NCI-H2107 treated with DMSO at 0.1 percent for 48 hours (cell line): ENCODE results near the gene CHI3L2.
"Not testable (repeated sequence)": the region's sequence is repeated elsewhere in the genome, so short reads cannot be mapped to it uniquely, and the experiment has no call there.

Experiments used
- DNase-seq: peaks from one replicate; lab custom pipeline; 2025; ENCODE audit not compliant: unreplicated experiment; lab: John Stamatoyannopoulos, UW

Gene CHI3L2

DNA sequence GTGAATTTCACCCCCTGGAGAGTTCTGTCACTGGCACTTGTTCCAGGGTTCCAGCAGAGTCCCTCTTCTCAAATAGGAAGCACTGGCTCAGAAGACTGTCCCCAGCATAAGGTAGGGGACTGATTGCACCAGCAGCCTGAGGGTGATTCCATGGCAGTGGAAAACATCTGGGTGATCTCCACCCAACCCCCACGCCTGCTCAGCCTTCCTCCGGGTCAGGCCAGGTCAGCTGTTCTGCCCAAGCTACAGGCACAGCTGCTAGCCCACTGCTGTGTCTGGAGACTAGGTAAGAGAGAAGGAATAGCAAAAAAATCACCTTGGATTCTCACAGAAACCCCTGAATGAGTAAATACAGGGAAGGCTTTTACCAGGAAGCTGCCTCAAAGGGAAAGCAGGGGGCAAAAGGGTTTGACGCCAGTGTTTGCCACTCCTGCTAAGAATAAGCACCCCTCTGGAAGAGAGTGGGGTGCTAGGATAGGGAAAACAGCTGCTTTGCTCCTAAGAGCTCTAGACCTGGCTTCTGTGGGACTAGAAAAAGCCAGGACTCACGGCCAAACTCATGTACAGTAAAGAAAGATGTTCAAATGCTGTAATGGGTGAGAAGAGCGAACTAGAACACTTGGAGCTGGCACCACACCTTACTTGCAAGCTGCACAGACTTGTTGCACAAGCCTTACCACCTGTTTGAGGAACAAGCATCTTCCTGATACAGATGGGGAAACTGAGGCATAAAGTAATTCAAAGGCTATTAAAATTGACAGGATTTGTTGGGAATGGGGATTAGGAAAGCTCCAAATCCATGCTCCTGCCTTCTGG is 26.0 kb upstream of the CHI3L2 start:
- DNase-seq = no peak

DNA sequence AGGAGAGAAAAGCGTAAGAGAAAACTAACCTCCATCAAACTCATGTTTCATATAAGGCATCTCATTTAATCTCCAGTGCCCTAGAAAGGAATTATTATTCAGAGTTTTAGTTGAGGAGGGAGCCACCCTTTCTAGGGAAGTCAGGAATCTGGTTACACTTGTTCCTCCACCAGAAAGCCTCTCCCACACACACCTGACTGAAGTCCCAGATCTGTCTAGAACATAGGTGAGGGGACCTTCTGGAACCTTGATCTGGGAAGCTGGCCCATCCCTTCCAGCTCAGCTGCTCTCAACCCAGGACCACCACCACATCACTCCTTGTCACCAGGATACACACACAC is 25.2 kb upstream of the CHI3L2 start:
- DNase-seq = no peak

DNA sequence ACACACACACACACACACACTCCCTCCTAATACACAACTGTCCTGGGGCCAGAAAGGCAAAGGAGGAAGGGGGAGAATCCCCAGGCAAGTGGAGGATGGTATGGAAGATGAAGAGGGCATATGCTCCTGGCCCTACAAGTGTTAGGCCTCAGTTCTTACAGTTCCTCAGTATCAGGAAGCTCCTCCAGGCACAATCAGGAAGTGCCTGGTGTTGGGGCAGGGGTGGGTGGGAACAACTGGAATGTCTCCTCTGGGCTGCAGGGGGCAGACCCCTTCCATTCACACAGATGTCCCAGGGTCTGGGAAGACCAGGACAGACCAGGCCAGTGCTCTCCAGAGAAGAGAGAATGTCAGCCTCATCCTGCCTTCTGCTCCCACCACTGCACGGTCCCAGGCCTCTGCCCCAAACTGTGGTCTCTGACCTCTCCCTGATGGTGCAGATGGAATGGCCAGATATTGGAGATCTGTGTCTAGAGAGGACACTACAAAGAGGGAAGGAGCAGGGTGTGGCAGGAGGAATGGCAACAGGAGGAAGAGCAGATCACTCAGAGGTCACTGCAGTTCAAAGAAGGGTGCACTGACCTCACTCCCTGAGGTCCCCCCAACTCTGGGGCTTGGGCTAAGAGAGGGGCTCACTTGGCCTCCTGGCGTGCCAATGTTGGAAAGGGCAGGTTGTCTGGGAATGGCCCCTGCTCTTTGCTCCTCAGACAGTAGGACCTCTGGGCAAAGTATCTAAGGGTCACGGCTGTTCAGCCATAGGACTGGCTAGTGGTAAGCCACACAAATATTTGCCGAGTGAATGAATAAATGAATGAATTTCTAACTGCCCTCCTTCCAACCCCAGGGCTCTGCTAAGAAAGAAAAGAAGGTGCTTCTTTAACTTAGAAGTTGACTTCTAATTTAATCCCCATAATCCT is 24.5 kb upstream of the CHI3L2 start:
- DNase-seq = no peak

DNA sequence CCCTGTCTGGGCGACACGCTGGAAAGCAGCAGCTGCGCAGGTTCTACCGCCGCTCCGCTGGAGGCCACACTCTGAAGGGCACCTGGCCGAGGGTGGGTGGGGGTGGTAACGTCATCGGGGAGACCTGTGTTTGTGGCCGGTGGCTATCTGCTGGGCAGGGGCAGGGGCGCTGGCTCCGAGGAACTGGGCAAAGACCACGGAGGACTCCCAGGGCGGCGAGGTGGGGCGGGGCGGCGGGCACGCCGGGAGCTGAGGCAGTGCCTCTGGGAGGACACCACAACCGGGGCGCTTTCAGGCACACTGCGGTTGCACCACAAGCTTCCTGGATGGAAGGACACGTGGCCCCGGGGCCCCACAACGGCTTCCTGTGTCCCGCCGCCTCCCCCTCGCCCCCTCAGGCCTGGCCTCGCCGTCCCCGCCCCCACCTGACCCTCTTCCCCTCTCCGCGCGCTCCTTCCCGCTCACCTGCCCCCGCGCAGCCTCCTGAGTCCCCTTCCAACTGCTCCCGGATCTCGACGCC is 23.8 kb upstream of the CHI3L2 start:
- DNase-seq = peak; percentile 45

DNA sequence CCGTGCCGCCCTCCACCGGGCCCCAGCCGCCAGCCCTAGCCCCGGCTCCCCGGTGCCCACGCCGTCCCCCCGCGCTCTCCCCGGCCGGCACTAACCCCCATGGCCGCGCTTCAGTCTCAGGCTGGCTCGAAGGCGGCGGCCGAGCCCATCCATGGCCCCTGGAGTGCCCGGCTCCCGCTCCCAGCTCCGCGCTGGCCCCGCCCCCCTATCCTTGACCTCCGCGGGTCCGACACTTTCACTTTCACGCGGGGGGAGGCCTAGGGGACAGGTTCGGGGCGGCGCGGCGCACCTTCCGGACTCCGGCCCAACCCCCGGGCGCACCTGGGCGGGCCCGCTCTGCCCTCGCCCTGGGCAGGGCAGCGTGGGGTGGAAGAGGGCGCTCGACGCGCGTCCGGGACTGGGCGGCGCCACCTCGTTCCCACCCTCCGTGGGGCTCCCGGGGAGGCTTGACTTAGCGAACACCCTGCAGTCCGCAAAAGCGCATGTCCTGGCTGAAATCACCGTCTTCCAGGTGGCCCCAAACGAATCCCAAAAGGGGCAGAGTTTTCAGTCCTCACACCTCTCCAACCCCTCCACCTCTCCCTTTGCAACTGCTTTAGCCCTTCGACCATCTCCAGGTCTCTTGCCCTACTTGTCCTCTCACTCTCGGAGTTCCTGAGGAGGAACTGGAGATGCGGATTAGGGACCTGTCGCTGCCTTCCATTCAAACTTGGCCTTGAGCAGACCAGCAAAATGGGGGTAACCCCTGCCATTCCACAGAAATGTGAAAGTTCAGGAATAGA is 23.1 kb upstream of the CHI3L2 start:
- DNase-seq = no peak

DNA sequence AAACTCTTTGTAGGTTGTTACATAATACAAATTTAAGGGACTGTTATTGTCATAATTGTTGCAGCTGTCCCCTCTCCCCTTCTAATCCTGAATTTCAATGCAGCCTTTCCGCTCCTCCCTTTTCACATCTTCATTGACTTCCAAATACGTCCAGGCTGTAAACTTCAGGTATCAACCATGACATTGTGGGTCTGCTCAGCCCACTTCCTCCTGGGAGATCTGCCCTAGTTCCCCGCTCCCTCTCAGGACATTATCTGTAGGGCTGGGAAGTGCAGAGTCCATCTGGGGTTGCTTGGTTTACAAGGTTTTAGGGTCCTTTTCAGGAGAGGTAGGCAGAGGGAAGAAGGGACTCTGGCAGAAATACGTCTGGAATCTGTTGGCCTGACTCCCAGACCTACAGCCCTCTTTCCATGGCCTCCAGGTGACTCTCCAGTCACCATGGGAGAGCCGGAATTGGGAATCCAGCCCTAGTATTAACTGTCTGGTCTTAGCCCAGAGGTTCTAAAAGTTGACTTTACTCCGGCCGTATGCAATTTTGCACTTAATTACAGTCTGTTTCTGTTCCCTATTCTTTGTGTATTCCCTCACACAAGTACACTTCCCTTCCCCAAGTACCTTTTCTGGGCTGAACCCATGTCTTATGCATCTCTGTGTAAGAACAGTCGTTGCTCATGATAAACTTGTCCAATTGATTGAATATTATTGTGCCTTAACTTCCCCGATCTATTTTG is 22.4 kb upstream of the CHI3L2 start:
- DNase-seq = no peak

DNA sequence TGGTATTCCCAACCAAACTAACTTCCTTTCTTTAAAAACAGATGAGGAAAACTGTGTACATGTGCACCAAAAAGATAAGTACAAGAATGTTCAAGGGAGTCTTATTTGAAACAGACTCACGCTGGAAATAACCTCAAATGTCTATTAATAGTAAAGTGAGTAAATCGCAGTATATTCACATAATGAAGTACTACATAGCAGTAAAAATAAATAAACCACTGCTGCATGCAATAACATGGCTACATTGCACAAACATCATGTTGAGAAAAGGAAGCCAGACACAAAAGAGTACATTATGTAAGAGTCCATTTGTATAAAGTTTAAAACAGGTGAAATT is 21.8 kb upstream of the CHI3L2 start:
- no peak for DNase-seq

DNA sequence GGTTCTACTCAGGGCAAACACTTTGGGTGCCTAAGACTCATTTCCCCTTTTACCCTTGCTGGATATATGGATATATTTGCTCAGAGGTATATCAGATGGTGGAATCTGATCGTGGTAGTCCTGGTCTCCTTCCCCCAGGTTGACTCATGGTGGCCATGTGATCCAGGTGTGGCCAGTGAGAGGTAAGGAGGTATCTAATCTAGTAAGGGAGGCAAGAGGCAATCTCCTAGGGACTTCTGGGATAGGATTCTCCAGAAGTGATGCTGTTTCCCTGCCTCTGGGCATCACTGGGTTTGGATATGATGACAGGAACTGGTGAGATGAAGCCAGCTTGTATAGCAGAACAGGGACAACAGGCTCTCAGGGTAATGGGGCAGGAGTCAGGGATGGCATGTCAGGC is 18.6 kb upstream of the CHI3L2 start:
- no peak for DNase-seq

DNA sequence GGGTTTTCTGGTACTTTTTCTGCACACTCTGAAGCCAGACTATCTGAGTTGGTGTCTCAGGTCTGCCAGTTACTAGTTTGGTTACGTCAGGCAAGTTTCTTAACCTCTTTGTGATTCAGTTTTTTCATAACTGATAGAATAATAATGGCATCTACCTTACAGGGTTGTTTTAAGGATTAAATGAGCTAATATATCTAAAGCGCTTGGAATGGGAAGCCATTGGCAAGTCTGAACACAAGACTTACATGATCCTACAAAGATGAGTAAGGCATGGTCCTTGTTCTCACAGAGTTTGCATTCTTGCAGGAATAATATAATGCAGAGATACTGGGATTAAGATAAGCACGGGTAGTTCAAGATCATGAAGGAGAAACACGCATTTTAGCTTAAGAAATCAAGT is 17.9 kb upstream of the CHI3L2 start:
- DNase-seq = no peak

DNA sequence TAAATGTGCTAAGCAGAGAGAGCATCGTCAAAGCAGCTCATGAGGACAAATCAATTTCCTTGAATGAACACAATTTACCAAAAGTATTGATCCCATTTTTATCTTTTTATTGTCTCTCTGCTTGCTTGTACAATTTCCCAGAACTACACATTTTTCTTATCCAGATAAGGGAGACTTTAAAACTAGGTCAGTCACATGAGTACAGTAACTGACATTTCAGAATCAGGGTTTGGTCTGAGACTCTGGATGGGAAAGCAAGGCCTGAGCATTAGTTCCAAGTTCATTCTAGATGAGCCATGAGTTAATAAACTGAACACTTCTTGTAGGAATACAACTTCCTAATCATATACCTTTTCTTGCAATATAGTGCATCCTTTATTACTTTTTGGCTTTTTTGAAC is 15.6 kb upstream of the CHI3L2 start:
- DNase-seq = no peak

DNA sequence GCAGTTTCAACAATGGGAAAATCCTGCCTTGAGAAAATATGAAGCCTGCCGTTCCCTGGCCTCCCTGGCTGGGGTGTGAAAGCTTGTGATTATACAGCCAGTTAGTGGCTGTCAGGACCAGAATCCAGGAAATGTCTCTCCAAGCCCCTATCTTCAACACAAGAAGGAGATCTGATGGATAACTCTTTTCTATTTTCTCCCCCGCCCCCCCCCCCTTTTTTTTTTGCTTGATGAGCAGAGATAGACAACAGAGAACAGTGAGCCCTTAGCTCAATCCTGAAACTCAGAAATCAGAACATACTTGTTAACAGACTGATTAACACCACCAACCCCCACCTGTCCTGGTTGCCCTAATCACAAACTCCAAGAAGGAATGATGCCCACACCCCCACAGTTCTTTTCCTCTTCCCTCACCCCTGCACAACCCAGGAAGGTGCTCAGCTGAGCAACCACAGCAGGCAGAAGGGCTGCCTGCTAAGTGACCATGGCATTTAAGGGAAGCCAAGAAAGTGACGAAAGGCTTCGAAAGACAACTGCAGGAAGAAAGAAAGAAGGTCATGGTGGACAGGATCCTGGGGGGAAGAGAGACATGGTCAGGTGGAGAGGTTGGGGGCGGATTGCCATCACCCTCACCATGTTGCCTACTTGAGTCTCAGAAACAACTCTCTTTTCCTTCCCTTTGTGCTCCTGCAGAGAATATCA is 14.7 kb upstream of the CHI3L2 start:
- DNase-seq = no peak

DNA sequence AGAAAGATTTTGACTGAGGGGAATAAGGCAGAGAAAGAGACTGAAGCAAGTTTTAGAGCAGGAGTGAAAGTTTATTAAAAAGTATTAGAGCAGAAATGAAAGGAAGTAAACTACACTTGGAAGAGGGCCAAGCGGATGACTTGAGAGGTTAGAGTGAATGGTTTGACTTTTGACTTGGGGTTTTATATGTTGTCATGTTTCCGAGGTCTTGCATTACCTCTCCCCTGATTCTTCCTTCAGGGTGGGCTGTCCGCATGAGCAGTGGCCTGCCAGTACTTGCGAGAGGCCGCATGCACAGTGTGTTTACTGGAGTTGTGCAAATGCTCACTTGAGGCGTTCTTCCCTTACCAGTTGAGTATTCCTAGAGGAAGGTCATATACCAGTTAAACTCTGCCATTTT is 14.1 kb upstream of the CHI3L2 start:
- no peak for DNase-seq

DNA sequence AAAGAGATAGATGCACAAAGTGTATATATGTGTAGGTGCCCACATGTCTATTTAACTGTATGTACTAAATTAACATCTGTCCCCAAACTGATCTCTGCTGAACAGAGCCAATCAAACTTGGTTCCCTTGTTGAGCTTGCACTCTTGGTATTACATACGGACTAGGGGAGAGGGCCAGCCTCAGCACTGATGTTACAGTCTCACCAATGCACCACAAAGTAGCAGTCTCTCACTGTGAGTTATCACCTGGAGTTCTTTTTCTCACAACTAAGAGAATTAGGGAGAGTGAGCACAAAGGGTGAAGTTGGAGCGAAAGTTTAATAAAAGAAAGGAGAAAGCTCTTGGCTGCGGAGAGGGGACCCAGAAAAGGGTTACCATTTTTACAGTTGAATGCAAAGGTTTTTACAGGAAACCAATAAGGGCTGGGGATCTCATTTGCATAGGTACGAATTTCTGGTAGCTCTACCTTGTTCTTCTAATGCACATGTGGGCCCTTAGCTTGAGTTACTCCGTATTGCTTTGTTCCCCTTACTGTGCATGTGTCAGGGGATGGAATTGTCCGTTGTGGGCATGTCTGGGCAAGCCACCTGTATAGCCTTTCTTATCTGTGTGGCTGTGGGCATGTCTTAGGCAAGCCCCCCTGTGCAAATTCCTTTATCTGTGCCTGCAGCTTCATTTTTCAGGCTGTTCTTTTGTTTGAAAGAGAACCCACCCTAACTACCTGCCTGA is 13.3 kb upstream of the CHI3L2 start:
- no peak for DNase-seq

DNA sequence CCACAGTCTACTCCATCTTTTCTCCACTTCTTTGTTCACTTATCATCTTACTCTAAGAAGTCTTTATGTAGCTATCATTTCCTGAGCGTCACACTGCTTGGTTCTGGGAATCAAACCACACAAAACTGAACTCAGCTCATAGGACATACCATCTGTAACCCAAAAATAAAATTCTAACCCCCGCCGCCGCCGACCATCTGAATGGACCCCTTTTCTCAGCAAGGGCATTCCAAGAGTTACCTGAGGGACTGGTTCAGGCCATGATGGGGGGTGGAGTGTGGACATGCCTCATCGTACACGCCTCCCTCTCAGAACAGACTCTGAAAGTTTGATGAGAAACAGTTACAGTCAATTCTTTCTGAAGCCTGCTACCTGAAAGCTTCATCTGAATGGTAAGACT is 12.6 kb upstream of the CHI3L2 start:
- DNase-seq = no peak

DNA sequence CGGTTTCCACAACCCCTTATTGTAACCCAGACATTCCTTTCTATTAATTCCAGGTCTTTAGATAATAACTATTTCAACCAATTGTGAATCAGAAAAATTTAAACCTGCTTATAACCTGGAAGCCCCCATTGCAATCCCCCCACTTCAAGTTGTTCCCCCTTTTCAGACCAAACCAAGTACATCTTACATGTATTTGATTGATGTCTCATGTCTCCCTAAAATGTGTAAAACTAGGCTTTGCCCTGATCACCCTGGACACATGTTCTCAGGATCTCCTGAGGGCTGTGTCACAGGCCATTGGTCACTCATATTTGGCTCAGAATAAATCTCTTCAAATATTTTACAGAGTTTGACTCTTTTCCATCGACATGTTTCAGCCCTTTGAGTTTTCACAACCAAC is 12.2 kb upstream of the CHI3L2 start:
- DNase-seq = not testable (repeated sequence)

DNA sequence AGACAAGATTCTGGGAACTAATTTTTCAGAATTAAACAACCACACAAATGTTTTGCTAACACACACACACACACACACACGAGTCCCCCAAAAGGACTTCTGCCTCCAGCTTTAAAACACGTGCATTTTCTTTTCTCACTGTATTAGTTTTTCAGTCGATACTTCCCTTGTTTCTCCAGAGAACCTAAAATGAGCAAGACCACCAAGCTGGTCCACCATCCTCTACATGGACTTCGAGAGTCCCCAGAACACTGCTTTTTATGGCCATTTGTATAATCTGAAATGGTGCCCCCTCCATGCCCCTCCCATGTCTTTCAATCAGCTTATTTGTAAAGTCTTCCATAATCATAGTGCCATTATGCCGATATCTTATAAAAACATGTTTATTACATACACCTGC is 10.8 kb upstream of the CHI3L2 start:
- DNase-seq = no peak

DNA sequence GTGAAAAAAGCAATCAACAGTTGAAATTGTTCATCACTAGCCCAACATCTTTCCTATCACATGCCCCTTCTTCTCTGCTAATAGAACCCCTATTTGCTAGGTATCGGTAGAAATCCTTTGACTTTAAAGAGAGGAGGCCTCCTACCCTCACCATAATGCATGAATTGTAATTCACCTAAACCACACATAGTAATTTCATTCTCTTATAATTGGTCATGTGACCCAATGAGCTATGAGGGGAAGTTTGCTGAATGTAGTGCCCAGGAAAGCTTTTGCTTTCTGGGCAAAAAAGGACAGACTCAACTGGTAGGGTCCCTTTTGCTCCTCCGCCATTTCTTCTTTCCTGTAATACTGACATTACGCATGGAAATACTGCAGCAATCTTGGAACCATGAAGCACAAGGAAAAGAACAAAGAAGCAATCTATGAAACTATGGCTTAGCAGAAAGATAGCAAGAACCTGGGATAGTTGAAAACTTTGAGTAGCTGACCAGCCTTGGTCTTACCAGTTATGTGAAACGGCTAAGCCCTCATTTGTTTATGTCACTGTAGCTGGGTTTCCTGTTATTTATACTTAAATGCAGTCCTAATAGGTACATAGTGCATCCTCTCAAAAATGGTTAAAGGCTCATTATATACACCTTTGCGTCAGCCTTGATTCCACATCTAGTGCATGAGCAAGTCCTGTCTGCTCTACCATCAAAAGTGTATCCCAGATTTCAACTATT is 10.2 kb upstream of the CHI3L2 start:
- no peak for DNase-seq

DNA sequence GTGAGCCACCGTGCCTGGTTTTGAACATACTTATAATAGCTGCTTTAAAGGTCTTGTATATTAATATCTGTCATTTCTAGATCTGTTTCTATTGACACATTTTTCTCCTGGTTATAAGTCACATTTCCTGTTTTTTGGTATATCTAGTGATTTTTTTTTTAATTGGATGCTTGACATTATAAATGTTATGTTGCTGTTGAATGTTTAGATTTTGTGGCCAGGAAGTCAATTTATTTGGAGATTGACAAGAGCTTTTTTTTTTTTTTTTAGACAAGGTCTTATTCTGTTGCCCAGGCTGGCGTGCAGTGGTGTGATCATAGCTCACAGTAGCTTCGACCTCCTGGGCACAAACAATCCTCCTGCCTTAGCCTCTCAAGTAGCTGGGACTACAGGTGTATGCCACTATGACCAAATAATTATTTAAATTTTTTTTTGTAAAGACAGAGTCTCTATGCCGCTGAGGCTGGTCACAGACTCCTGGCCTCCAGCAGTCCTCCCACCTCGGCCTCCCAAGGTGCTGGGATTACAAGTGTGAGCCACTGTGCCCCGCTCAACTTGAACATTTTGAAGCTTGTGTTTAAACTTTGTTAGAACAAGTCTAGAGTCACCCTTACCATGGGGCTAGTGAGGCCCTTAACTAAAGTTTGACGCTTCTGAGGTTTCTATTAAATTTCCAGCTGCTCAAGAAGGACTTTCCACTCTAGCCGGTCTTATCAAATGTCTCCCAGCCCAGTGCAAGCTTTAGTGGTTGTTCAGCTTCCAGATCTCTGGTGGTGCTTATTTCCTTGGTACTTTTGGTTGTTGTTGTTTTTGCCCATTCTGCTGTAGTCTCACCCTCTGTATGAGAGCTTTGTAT is 8.6 kb upstream of the CHI3L2 start:
- DNase-seq = no peak
